Gastrocnemius medialis (tissue), 4 donors: Measurements from ENCODE around the gene NPEPL1. TPM values are rescaled to one million over a fixed set of nuclear protein-coding genes. Genes with fewer than 3 reads are reported as not detected.

Experiments used
- ATAC-seq, 2 donors: fragments of 150-250 bp; one replicate each; pipeline ENCODE4 v1.9.1; 2016
- DNase-seq, 2 donors: peaks; one replicate each; pipeline ENCODE4 v3.0.0-alpha.2; 2019
- H3K27ac ChIP-seq, 4 donors: fragments of 200-600 bp; sonication (generic); 1 replicate in 1 of 4; 2 replicates in 3 of 4; pipeline ENCODE4 v1.5.1; 2016 to 2018; ENCODE audit warnings: mild to moderate bottlenecking in 2 of 4, moderate library complexity in 1 of 4
- H3K27me3 ChIP-seq, 3 donors: fragments of 200-600 bp; sonication (generic) in 2 of 3; 1 replicate in 1 of 3; 2 replicates in 2 of 3; pipeline versions ENCODE4 v1.5.1 to v1.6.0; 2016 to 2019; ENCODE audit warnings: mild to moderate bottlenecking in 1 of 3, moderate library complexity in 1 of 3
- H3K36me3 ChIP-seq, 2 donors: fragments of 200-600 bp; sonication (generic) in 1 of 2; one replicate each; pipeline ENCODE4 v1.5.1; 2017 to 2018
- H3K4me1 ChIP-seq, 2 donors: fragments of 200-600 bp; sonication (generic) in 1 of 2; one replicate each; pipeline ENCODE4 v1.5.1; 2016 to 2017; ENCODE audit warnings: mild to moderate bottlenecking in 2 of 2
- H3K4me3 ChIP-seq, 4 donors: fragments of 200-600 bp; sonication (generic) in 3 of 4; 1 replicate in 1 of 4; 2 replicates in 3 of 4; pipeline ENCODE4 v1.5.1; 2016 to 2019; ENCODE audit warnings: mild to moderate bottlenecking in 2 of 4
- H3K9me3 ChIP-seq, 3 donors: fragments of 200-600 bp; sonication (generic) in 2 of 3; 1 replicate in 1 of 3; 2 replicates in 2 of 3; pipeline ENCODE4 v1.5.1; 2016 to 2019
- POLR2A ChIP-seq, 2 donors: fragments of 450-650 bp; IDR thresholded peaks; one replicate each; pipeline ENCODE4 v1.6.1; 2017; ENCODE audit warnings: antibody characterized with exemption in 2 of 2, mild to moderate bottlenecking in 2 of 2, moderate library complexity in 2 of 2
- in situ Hi-C, 4 donors: fragments of 200-750 bp; cut with MboI; loops; one replicate each; pipeline versions ENCODE4 v1.15.0 to v1.8.0; 2017; ENCODE audit warnings: low sequenced_read_pairs in 4 of 4
- intact Hi-C: fragments of 100-400 bp; cut with DNase I; formaldehyde crosslinking; loops from one replicate; pipeline ENCODE4 v1.15.1; 2023; ENCODE audit warnings: low total_unique reads
- total RNA-seq, 4 donors: library from RNA; depleted of rRNA; stranded (reverse); fragments of >200 nt; gene quantifications; one replicate each; pipeline versions ENCODE4 v1.1.0 to v1.2.3, GENCODE V29; 2016
- TF ChIP-seq, protein P1 (sequence below), 5 experiments: fragments of 450-650 bp in 3 of 5; fragments of 200-600 bp in 2 of 5; sonication (generic) in 2 of 5; IDR thresholded peaks in 4 of 5; conservative IDR thresholded peaks in 1 of 5; 1 replicate in 4 of 5; 2 replicates in 1 of 5; pipeline ENCODE4 v1.5.1; 2016 to 2019; ENCODE audit warnings: antibody characterized with exemption in 5 of 5, mild to moderate bottlenecking in 3 of 5, moderate library complexity in 3 of 5

NPEPL1 gene
- total RNA-seq, 4 donors from 2014 or later = 18.1 to 51.5 (median 34.3) TPM

DNA sequence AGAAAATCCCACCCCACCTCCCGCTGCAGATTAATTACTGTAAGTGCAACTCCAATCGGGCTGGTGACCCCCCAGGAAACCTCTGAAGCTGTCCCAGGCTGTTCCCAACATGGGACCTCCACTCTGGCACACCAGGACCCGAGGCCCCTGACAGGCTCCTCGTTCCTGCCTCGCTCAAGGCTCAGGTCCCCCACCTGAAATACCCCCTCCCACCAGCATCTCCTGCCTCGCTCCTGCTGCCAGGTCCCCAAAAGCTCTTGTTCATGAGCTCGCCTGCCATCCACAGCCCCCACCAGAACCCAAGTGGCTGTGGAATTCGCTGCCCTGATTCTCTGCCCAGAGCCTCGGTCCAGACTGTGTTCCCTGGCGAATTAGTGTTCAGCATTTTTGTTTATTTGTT lies 26.1 kb downstream of the NPEPL1 start:
- Histone ChIP-seq H3K4me1 (no peaks in the 10 kb centered on the region), H3K36me3 (peaks cover 0 to 5% of the 10 kb centered on the region in 2 donors), H3K4me3 (no peak overlapping the region), H3K9me3 (no peaks in the 10 kb centered on the region), H3K27me3 (peaks cover 7 to 36% (median 18%) of the 10 kb centered on the region in 3 donors), H3K27ac (no peak overlapping the region)
- TF ChIP-seq, protein P1, sequence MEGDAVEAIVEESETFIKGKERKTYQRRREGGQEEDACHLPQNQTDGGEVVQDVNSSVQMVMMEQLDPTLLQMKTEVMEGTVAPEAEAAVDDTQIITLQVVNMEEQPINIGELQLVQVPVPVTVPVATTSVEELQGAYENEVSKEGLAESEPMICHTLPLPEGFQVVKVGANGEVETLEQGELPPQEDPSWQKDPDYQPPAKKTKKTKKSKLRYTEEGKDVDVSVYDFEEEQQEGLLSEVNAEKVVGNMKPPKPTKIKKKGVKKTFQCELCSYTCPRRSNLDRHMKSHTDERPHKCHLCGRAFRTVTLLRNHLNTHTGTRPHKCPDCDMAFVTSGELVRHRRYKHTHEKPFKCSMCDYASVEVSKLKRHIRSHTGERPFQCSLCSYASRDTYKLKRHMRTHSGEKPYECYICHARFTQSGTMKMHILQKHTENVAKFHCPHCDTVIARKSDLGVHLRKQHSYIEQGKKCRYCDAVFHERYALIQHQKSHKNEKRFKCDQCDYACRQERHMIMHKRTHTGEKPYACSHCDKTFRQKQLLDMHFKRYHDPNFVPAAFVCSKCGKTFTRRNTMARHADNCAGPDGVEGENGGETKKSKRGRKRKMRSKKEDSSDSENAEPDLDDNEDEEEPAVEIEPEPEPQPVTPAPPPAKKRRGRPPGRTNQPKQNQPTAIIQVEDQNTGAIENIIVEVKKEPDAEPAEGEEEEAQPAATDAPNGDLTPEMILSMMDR (IDR thresholded peaks at IDR 0.05 in 4 of 5, conservative IDR thresholded peaks at IDR 0.05 in 1 of 5) = no peak
- TF ChIP-seq POLR2A (IDR thresholded peaks at IDR 0.05) = no peak
- intact Hi-C loops (no loop called here), in situ Hi-C loops (no loop called here)
- peak in 1 of 2 donors; percentile 1 for DNase-seq
- ATAC-seq = no peak

GRCh38 chr20:58719258-58719657 lies 26.7 kb downstream of the NPEPL1 start:
- in situ Hi-C loops = no loop called here
- TF ChIP-seq, protein P1 (IDR thresholded peaks at IDR 0.05 in 4 of 5, conservative IDR thresholded peaks at IDR 0.05 in 1 of 5) = no peak
- TF ChIP-seq POLR2A (IDR thresholded peaks at IDR 0.05) = no peak
- no peak for DNase-seq

GRCh38 chr20:58719971-58720371 lies 27.4 kb downstream of the NPEPL1 start:
- no peak for TF ChIP-seq POLR2A (IDR thresholded peaks at IDR 0.05)
- TF ChIP-seq, protein P1 (IDR thresholded peaks at IDR 0.05 in 4 of 5, conservative IDR thresholded peaks at IDR 0.05 in 1 of 5) = no peak
- intact Hi-C loops (no loop called here), in situ Hi-C loops (no loop called here)
- H3K9me3 ChIP-seq = no peaks in the 10 kb centered on the region
- H3K27me3 ChIP-seq = peaks cover 7 to 36% (median 18%) of the 10 kb centered on the region in 3 donors
- no peaks in the 10 kb centered on the region for H3K4me1 ChIP-seq
- DNase-seq (no peak), ATAC-seq (no peak)
- no peaks in the 10 kb centered on the region for H3K36me3 ChIP-seq
- no peak overlapping the region for H3K4me3 ChIP-seq
- H3K27ac ChIP-seq = no peak overlapping the region

More at GRCh38 chr20:58719258-58719657, 26.7 kb downstream of the NPEPL1 start:
- Histone ChIP-seq H3K4me1 (no peaks in the 10 kb centered on the region), H3K4me3 (no peak overlapping the region), H3K27ac (no peak overlapping the region), H3K36me3 (no peaks in the 10 kb centered on the region), H3K27me3 (peaks cover 7 to 36% (median 18%) of the 10 kb centered on the region in 3 donors), H3K9me3 (no peaks in the 10 kb centered on the region)
- no peak for ATAC-seq
- intact Hi-C loops = no loop called here

DNA sequence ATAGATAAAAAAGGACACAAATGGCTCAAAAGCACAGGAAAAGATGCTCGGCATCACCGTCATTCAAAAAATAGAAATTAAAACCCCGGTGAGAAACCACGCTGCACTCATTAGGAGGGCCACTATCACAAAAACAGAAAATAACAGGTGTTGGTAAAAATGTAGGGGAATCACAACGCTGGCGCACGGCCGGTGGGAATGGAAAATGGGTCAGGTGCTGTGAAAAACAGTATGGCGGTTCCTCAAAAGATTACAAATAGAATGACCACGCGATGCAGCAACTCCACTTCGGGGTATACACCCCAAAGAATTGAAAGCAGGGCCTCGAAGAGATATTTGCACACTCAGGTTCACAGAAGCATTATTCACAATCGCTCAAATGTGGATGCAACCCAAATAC lies 28.3 kb downstream of the NPEPL1 start:
- DNase-seq (no peak), ATAC-seq (no peak)
- TF ChIP-seq, protein P1 (IDR thresholded peaks at IDR 0.05 in 4 of 5, conservative IDR thresholded peaks at IDR 0.05 in 1 of 5) = no peak
- TF ChIP-seq POLR2A (IDR thresholded peaks at IDR 0.05) = no peak
- Histone ChIP-seq H3K36me3 (no peaks in the 10 kb centered on the region), H3K27ac (no peak overlapping the region), H3K27me3 (peaks cover 7 to 36% (median 18%) of the 10 kb centered on the region in 3 donors), H3K4me1 (no peaks in the 10 kb centered on the region), H3K4me3 (no peak overlapping the region), H3K9me3 (no peaks in the 10 kb centered on the region)
- intact Hi-C loops = no loop called here
- in situ Hi-C loops = no loop called here
